DMS 273 treated with DMSO at 0.1 percent for 48 hours (cell line): Measurements from ENCODE around the gene ZNF669.

ENCODE experiments used
- DNase-seq: peaks from one replicate; lab custom pipeline; 2025; lab: John Stamatoyannopoulos, UW

The ZNF669 gene

GRCh38 chr1:247111259-247111699, 7.1 kb upstream of the ZNF669 start:
- DNase-seq: no peak

DNA sequence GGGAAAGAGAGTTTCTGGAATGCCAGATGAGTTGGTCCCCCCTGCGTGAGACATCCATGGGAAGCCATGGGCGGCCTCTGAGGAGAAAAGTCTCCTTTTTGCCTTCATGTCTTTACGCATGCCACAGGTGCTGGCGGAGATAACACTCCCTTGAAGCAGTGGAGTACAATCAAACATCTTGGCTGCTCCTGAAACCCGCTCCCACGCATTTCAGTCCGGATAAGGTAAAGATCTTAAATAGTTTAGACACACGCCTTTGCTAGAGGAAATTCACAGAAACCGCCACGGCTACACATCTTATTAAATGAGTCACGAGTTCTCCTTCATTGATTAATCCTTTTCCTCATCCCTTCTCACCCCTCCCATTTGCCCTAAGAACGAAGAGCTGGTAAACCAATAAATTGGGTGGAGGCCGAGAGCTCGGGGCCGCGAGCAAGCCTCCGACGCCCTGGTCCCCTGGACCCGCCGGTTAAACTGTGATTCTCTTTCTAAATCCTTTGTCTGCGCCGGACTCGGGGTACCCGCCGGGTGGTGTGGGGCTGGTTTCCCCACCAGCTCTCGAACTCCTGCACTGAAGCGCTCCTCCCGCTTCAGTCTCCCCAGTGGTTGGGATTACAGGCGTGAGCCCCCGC, 6.6 kb upstream of the ZNF669 start:
- DNase-seq: no peak

DNA sequence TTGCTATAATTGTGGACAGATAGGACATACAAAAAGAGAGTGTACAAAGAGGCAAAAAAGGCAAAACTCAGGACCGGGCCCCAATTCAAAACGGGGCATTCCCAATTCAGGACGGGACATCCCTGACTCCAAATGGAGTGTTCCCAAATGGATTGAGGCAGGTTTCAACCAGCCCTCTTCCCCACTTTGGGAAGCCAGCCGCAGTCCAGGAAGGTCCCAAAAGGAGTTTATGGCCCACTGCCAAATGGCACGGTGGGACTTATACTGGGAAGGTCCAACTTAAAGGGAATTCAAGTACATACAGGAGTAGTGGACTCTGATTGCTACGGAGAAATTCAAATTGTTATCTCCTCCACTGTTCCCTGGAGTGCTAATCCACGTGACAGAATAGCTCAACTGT, 3.5 kb upstream of the ZNF669 start:
- no peak for DNase-seq

GRCh38 chr1:247105966-247106365, 1.8 kb upstream of the ZNF669 start:
- no peak for DNase-seq

- DNase-seq: no peak
These were observed 809 bp upstream of the ZNF669 start for GRCh38 chr1:247104965-247105364.

DNA sequence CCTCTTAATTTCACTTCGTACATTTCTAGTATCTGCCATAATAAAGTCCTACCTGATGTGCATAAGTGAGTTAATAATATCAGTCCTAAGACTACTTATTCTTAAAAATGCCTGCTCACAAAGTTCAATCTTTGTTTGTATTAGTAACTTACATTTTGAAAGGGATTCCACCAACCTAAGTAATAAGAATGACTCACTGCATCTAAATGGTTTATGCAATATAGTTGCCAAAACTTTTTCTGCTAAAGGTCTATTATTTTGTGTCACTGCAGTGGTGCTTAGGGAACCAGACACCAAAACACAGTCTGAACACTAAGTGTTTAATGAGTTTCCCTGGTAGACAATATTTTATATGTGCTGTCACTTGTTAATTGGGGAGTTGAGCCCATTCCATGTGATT, 1.8 kb downstream of the ZNF669 start:
- DNase-seq: no peak

- DNase-seq: no peak
These were observed 3.4 kb downstream of the ZNF669 start for GRCh38 chr1:247100676-247101279.

DNA sequence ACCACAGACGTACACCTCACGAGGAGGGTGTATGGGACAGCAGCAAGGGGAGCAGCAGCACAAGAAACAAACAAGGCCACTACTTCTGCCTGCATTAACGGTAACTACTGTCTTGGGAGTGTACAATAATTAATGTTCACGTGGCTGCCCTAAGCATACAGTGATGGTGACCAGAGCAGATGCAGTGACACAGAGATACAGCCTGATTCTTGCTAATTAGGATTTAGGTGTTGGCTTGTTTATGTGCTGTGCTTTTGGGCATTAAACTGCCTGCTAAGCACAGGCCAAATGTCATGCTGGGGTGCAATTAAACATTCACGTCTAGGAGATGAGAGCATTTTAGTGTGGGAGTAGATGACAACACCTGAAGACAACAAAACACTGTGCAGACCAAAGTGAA, 7.2 kb downstream of the ZNF669 start:
- no peak for DNase-seq

DNA sequence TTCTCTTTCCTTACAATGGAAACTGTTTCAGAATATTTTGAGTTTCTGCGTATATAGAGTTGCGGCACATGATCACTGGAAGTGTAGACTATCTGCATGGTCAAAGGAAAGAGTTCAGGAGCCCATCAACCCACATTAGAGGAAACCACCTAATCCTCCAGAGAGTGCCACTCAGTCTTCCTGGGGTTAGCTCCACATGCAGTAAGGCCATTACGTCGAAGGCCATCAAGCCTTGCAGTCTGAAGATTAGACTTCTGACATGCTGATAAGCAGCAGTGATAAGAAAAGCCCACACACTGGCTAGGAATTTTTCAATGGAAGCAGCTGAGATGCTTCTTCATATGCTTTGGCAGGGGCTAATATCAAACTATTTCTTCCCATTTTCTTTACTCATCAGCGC, 7.6 kb downstream of the ZNF669 start:
- DNase-seq: no peak

GRCh38 chr1:247096112-247096511, 8.0 kb downstream of the ZNF669 start:
- DNase-seq: no peak

GRCh38 chr1:247090455-247090854, 13.7 kb downstream of the ZNF669 start:
- no peak for DNase-seq

GRCh38 chr1:247089616-247090375, 14.4 kb downstream of the ZNF669 start:
- DNase-seq: peak; percentile 16

DNA sequence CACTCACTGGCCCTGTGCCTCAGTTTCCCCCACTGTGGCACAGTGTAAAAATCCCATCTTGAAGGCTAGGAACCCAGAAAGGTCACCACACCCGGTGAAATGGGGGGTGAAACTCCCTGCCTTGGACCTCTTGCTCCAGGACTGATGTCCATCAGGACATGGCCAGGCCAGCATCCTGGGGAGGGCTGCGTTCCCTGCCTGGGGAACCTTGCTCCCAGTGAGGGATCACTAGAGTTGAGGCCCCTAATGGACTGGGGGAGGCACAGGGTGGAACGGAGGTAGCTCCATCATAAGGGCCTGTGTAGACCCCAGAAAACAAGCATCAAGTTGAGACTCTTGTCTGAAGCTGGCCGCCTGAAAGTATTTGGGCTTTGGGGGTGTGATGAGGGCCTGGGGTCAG, 15.2 kb downstream of the ZNF669 start:
- DNase-seq: no peak

- DNase-seq: no peak
These were observed 16.9 kb downstream of the ZNF669 start for GRCh38 chr1:247087256-247087655.

- no peak for DNase-seq
These were observed 18.8 kb downstream of the ZNF669 start for GRCh38 chr1:247085310-247085709.

DNA sequence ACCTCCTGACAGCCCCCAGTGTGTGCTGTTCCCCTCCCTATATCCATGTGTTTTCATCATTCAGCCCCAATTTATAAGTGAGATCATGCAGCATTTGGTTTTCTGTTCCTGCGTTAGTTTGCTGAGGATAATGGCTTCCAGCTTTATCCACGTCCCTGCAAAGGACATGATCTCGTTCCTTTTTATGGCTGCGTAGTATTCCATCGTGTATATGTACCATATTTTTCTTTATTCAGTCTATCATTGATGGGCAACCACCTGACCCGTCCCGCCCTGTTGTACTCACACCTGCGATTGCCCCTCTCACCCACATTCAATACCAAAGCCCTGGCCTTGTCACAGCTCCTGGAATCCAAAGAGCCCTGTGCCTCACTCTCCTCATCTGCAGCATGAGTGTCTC, 19.4 kb downstream of the ZNF669 start:
- DNase-seq: no peak

DNA sequence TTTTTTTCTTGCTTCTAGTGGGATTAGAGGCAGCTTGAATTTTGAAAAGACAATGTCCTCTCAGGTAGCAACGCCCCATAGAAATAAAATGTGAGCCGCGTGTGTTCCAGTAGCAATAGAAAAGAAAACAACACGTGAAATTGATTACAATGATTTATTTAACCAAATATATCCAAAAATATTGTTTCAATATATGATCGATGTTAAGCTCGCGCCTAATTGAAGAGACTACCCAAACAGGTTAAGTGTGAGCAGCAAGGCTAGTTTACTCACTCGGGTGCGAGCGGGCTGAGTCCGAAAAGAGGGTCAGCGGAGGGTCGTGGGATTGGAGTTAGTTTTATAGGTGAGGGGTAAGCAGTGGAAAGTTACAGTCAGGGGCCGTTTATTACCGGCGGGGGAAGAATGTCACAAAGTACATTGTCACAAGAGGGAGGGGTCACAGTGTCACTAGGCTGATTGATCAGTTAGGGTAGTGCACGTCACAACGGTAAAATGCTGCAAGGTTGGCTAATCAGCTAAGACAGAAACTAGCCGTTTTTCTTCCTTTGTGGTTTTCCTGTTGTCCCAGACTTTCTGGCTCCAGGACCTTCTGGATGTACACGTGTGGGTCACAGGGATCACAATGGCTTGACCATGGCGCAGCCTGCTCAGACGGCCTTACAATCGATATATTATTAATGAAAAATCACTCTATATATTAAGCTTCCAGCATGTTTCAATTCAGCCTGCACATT, 24.8 kb downstream of the ZNF669 start:
- DNase-seq: no peak

DNA sequence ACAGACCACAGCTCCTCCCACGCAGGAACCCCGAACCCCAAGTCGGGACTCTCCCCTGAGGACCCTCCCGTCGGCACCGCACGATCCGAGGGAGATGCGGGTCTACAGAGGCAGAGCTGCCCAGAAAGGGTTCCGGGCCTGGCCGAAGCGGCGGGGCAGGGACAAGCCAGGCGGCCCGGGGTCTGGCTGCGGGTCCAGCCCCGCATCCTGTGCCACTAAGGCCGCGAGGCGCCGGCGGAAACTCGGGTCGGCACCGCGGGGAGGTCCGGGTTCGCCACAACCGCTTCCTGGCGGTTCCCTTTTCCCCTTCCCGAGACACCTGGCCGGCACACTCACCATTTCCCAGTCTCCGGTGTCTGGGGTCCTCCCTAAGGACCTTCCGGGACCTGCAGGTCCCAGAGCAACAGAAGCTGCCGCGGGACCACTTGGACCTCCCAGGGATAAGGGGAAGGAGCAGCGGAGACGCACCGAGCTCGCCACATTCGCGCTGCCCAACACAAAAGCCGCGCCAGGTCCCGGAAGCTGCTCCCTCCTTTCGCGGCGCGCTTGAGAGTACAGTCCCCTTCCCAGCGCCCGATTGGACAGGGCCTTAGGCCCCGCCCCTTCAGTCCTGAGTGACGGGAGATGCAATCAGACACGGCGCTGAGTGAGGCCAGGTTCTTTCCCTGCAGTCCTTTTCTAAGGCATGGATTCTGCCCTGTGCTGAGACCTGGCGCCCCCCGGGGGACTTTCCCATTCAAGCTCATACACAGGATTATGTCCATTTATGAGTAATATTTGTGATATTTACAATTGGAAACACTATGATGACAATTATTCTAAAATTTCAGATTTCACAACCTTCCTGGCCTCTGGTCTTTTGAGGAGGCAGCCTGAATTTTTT, 25.7 kb downstream of the ZNF669 start, which contains the start of gene ZNF670:
ZNF670 (minus strand) TSS at position 554 of the 883 bp plus-strand sequence; CDS start at position 339, 215 bp downstream.
- DNase-seq: peak; percentile 92

DNA sequence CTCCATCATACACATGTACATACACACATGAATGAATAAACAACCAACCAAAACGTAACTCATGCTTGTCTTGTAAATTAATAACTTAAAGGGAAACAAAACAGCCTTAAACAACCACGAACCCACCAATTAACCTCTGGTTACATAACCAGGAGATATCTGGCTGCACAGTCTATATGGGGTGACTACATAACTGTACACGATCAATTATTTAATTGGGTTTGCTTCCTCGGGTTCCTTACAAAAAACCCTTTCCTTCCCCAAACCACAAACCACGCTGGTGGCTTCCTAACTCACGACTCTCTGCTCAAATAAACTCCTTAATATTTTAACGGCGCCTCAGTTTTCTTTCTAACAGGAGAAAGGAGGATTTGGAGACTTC, 26.3 kb downstream of the ZNF669 start:
- no peak for DNase-seq

DNA sequence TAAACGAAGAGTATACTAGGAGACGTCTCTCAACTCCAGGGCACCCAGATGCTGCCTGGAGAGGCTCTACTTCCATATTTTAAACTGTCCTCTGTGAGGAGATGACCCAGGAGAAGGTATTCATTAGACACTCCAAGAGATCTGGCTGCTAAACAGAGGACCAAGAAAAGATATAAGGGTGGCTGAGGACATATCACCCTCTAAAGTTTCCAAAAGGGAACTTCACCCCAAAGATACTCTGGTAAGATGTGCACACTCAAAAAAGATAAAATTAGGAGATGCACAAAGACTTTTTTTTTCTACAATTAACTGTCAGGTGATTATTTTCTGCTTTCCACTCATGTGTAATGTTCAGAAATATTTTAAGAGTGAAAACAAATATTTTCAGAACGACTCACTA, 26.9 kb downstream of the ZNF669 start:
- no peak for DNase-seq

DNA sequence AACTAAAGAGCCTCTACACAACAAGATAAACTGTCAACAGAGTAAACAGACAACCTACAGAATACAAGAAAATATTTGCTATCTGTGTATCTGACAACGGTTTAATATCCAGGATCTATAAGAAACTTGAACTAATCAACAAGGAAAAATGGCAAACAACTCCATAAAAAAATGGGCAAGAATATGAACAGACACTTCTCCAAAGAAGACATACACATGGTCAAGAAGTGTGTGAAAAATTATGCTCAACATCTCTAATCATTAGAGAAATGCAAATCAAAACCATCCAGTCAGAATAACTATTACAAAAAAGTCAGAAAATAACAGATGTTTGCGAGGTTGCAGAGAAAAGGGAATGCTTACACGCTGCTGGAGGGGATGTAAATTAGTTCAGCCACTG, 33.5 kb downstream of the ZNF669 start:
- no peak for DNase-seq

DNA sequence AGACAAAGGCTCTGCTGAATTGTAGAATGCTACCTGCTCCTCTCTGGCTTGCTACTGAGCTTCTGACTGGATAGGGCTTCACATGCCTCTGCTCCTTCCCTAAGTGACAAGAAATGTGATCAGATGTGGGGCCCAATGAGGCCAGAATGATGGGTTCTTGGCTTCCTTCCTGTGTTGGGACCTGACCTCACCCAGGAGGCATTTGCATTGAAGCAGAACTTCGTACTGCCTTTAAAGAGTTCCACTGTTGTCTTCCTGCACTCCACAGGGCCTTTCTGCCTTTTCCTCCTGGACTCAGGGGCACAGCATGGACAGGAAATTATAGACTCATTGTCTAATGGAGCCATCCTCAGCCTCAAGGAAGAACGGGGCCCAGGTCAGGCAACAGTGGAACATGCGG, 39.9 kb downstream of the ZNF669 start:
- DNase-seq: no peak
